GM19463 (cell line): ENCODE data around the gene OPHN1.
"Not testable (repeated sequence)": the region's sequence is repeated elsewhere in the genome, so short reads cannot be mapped to it uniquely, and the experiment has no call there.

Experiments
- ATAC-seq: cut with Tn5 transposase; IDR thresholded peaks from one replicate; pipeline ENCODE4 v1.9.1; 2021; ENCODE audit warnings: mild to moderate bottlenecking, moderate library complexity; ENCODE audit not compliant: unreplicated experiment

The OPHN1 gene

DNA sequence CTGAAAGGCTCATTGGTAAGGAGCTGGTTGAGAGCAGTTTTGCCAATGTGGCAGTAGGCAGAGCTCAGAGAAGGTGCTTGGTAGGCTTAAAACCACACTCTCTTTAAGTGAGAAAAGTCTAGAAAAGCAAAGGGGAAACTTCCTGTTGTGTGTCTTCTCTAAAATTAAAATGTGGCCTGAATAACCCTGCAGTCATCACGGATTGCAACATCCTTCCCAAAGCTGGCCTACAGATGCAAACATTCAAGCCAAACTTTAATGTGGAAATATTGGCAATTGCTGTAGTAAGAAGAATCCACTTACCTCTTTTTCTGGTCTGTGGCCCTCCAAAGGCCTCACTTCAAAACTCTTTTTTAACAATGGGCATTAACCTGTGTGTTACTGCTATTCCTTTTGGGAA lies 348.5 kb downstream of the OPHN1 start:
- no peak for ATAC-seq

GRCh38 chrX:68083510-68083909 lies 349.8 kb downstream of the OPHN1 start:
- ATAC-seq, result no peak

DNA sequence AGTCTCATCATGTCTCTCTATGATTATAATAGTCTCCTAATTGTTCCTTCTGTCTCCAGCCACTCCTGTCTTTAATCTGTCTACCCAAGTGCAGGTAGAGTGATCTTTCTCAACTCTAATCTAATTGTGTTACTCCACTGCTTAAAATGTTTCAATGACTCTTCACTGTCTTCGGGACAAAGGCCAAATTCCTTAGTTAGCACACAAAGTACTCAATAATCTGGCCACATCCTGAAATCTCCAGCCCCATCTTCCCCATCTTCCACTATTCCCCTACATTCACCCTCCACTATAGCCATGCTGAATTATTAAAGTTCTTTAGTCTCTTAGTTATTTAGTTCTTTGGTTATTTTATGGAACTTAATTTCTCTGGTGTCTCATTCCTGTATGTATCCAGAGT lies 353.3 kb downstream of the OPHN1 start:
- no peak for ATAC-seq

DNA sequence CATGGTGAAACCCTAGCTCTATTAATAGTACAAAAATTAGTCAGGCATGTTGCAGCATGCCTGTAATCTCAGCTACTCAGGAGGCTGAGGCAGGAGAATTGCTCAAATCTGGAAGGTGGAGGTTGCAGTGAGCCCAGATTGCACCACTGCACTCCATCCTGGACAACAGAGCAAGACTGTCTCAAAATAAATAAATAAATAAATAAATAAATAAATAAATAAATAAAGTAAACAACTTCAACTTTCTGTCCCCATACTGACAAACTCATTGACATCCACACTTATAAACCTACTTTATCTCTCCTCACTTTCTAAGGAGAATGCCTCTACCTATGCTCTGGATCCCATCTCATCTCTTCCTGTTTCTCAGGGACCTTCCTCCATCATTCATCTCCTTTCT lies 354.5 kb downstream of the OPHN1 start:
- ATAC-seq, result not testable (repeated sequence)

GRCh38 chrX:68077378-68077777 lies 355.9 kb downstream of the OPHN1 start:
- ATAC-seq, result no peak

DNA sequence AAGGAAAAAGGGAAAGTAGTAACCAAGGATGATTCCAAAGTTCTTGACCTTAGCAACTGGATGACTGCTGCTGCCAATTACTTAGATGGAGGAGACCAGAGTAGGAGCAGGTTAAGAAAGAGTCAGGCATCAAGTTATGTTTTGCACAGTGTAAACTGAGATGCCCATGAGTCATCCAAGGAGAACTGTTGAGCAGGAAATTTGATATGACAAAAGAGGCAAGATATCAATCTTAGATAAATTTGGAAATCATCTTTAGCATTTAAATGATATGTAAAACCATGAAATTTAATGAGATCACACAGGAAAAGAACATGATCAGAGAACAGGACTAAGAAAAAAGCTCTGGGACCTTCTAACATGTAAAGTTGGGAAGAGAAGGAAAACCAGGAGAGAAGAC lies 361.3 kb downstream of the OPHN1 start:
- ATAC-seq, result no peak

- ATAC-seq, result not testable (repeated sequence)
These were observed 363.2 kb downstream of the OPHN1 start for GRCh38 chrX:68070119-68070518.

GRCh38 chrX:68061206-68061535 lies 372.1 kb downstream of the OPHN1 start:
- no peak for ATAC-seq

- ATAC-seq, result no peak
These were observed 372.6 kb downstream of the OPHN1 start for GRCh38 chrX:68060506-68061205.

GRCh38 chrX:68059469-68059868 lies 373.8 kb downstream of the OPHN1 start:
- no peak for ATAC-seq

GRCh38 chrX:68049466-68049865 lies 383.8 kb downstream of the OPHN1 start:
- no peak for ATAC-seq

- no peak for ATAC-seq
These were observed 384.5 kb downstream of the OPHN1 start for GRCh38 chrX:68048774-68049173.

DNA sequence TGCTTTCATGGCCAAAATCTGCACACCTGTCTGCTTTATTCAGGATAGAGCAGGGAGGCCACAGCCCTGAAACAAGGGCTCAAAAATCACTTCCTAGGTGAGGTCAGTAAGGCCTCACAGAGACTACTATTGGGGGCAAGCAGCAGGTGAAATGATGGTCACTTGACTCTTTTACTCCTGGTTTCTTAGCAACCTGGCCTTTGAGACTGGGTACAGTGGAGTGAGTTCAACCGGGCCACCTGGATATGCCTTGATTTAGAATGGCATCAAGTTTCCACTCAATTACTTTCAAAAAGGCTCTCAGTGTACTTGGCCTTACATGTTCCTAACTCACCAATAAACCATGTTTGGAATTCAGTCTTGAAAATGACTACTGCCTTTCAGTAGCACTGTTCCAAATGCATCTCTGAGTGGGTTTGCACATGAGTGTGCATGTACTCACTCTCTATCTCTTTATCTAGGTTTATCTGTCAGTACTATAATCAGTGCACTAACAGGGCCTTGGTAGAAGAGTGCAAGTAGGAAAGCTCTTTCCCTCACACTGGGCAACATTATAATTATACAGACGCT lies 388.2 kb downstream of the OPHN1 start:
- no peak for ATAC-seq

GRCh38 chrX:68043713-68044438 lies 389.4 kb downstream of the OPHN1 start:
- ATAC-seq, result no peak

GRCh38 chrX:68041110-68041509 lies 392.2 kb downstream of the OPHN1 start:
- ATAC-seq, result no peak

DNA sequence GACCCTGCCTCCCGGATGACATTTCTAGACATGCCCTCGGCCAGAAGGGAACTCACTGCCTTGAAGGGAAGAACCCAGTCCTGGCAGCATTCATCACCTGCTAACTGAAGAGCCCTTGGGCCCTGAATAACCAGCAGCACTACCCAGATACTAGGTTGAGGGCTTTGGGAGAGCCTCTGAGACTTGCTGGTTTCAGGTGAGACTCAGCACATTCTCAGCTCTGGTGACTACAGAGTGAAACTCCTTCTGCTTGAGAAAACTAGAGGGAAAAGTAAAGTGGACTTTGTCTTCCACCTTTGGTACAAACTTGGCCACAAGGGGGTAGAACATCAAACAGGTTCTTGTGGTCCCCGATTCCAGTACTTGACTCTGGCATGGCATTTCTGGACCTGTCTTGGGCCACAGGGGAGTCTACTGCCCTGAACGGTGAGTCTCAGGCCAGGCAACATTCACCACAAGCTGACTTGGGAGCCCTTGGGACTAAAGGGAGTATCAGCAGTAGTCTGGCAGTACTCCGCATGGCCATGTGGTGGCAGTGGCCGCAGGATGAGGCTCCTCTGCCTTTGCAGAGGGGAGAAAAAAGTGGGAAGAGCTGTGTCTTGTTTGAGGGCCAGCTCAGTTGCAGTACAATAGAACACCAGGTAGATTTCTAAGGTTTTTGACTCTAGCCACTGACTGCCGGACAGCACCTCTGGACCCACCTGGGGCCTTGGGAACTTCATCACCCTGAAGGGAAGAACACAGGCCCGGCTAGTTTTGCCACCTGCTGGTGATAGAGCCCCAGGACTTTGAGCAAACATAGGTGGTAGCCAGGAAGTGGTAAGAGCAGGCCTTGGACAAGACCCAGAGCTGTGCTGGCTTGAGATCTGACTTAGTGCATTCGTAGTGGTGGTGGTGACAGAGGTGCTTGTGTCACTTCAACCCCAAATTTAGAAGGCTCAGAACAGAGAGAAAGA lies 414.8 kb downstream of the OPHN1 start:
- peak; percentile 47 for ATAC-seq

- no peak for ATAC-seq
These were observed 434.8 kb downstream of the OPHN1 start for GRCh38 chrX:67998540-67998939.
